Hepatocyte (in vitro differentiated cells): ENCODE data around the gene IFT27. TPM values are rescaled to one million over a fixed set of nuclear protein-coding genes. Genes with fewer than 3 reads are reported as not detected.

Source experiments
- DNase-seq: peaks from one replicate; pipeline ENCODE4 v3.0.0-alpha.2; 2016; ENCODE audit warnings: low spot score
- H2AFZ ChIP-seq: fragments of 200-600 bp; sonication (generic); 2 replicates; pipeline ENCODE4 v1.6.0; 2016; ENCODE audit warnings: antibody characterized with exemption, mild to moderate bottlenecking
- H3K27ac ChIP-seq: fragments of 200-600 bp; sonication (generic); 2 replicates; pipeline ENCODE4 v1.5.1; 2016; ENCODE audit warnings: mild to moderate bottlenecking
- H3K27me3 ChIP-seq: fragments of 200-600 bp; sonication (generic); 2 replicates; pipeline ENCODE4 v1.6.1; 2016
- H3K36me3 ChIP-seq: fragments of 200-600 bp; sonication (generic); replicated peaks from 2 replicates; pipeline ENCODE4 v1.5.1; 2016; ENCODE audit warnings: low read depth; ENCODE audit not compliant: insufficient read depth
- H3K4me1 ChIP-seq: fragments of 200-600 bp; sonication (generic); 2 replicates; pipeline ENCODE4 v1.5.1; 2016; ENCODE audit warnings: mild to moderate bottlenecking, moderate library complexity; ENCODE audit not compliant: insufficient read depth
- H3K4me2 ChIP-seq: fragments of 200-600 bp; sonication (generic); 2 replicates; pipeline ENCODE4 v1.6.0; 2016
- H3K4me3 ChIP-seq: fragments of 200-600 bp; sonication (generic); 2 replicates; pipeline ENCODE4 v1.5.1; 2016; ENCODE audit warnings: mild to moderate bottlenecking
- H3K79me2 ChIP-seq: fragments of 200-600 bp; sonication (generic); 2 replicates; pipeline ENCODE4 v1.6.0; 2017; ENCODE audit warnings: mild to moderate bottlenecking
- H3K9me2 ChIP-seq: fragments of 200-600 bp; sonication (generic); replicated peaks from 2 replicates; pipeline ENCODE4 v1.6.0; 2017; ENCODE audit warnings: mild to moderate bottlenecking; ENCODE audit not compliant: insufficient read depth
- H3K9me3 ChIP-seq: fragments of 200-600 bp; sonication (generic); 2 replicates; pipeline ENCODE4 v1.5.1; 2016; ENCODE audit warnings: low read depth, mild to moderate bottlenecking
- H4K20me1 ChIP-seq: fragments of 200-600 bp; sonication (generic); 2 replicates; pipeline ENCODE4 v1.6.0; 2016; ENCODE audit warnings: mild to moderate bottlenecking; ENCODE audit not compliant: insufficient read depth, poor library complexity, severe bottlenecking
- CTCF ChIP-seq: fragments of 200-600 bp; sonication (generic); IDR thresholded peaks from 2 replicates; pipeline ENCODE4 v1.5.1; 2016; ENCODE audit warnings: antibody characterized with exemption, mild to moderate bottlenecking; ENCODE audit not compliant: poor library complexity
- EZH2 ChIP-seq: fragments of 200-600 bp; sonication (generic); IDR thresholded peaks from 2 replicates; pipeline ENCODE4 v1.6.1; 2016; ENCODE audit warnings: antibody characterized with exemption, mild to moderate bottlenecking, borderline replicate concordance
- EZH2phosphoT487 ChIP-seq: fragments of 200-600 bp; sonication (generic); IDR thresholded peaks from one replicate; pipeline ENCODE4 v1.6.1; 2018; ENCODE audit warnings: antibody characterized with exemption, mild to moderate bottlenecking, low read depth, moderate library complexity; ENCODE audit not compliant: unreplicated experiment, severe bottlenecking
- WGBS: methylation state at CpG from one replicate; pipeline ENCODE4 v1.1.6; 2016; ENCODE audit warnings: low lambda C conversion rate; ENCODE audit errors: missing lambda C conversion rate; 5-methylcytosine and 5-hydroxymethylcytosine counted together
- polyA plus RNA-seq: library from polyadenylated mRNA; unstranded; fragments of >200 nt; fragmentation: Nextera tagmentation; extraction: Ambion mirVana; gene quantifications from 2 replicates; pipeline ENCODE4 v1.2.1, GENCODE V29; 2016
- total RNA-seq: library from RNA; depleted of rRNA; stranded (reverse); fragments of >200 nt; gene quantifications from 2 replicates; pipeline ENCODE4 v1.2.3, GENCODE V29; 2014

The IFT27 gene
- total and polyA plus RNA-seq, 2 experiments from 2014 or later, result 15.3 to 25.3 TPM

- no peaks in the 10 kb centered on the region for H4K20me1 ChIP-seq
- no peaks in the 10 kb centered on the region for H3K27me3 ChIP-seq
- peaks cover 5% of the 10 kb centered on the region for H3K79me2 ChIP-seq
- no peak for TF ChIP-seq EZH2phosphoT487
- no peak for TF ChIP-seq EZH2
- no peak for TF ChIP-seq CTCF
- no peak overlapping the region for H3K27ac ChIP-seq
- peak overlapping the region; percentile 70 for H3K4me2 ChIP-seq
- H3K36me3 ChIP-seq, result no peaks in the 10 kb centered on the region
- peaks cover 7% of the 10 kb centered on the region for H3K4me1 ChIP-seq
- DNase-seq, result no peak
- H3K4me3 ChIP-seq, result no peak overlapping the region
- no peaks in the 10 kb centered on the region for H3K9me2 ChIP-seq
- WGBS, result 70% methylated on average over 12 of the region's 12 CpGs
- peak overlapping the region; percentile 27 for H2AFZ ChIP-seq
- no peaks in the 10 kb centered on the region for H3K9me3 ChIP-seq
Measured at GRCh38 chr22:36776722-36777121, 803 bp upstream of the IFT27 start.

- Histone ChIP-seq H4K20me1 (no peaks in the 10 kb centered on the region), H3K4me1 (peaks cover 7% of the 10 kb centered on the region), H3K4me3 (peak overlapping the region; percentile 8), H3K79me2 (peaks cover 5% of the 10 kb centered on the region), H3K4me2 (peak overlapping the region; percentile 81), H3K27ac (peak overlapping the region; percentile 2), H3K9me3 (no peaks in the 10 kb centered on the region), H3K27me3 (no peaks in the 10 kb centered on the region), H3K36me3 (no peaks in the 10 kb centered on the region), H3K9me2 (no peaks in the 10 kb centered on the region), H2AFZ (peak overlapping the region; percentile 39)
- DNase-seq, result peak; percentile 55
- WGBS, result under 1% methylated on average over 10 of the region's 23 CpGs
- TF ChIP-seq EZH2 (no peak), CTCF (no peak), EZH2phosphoT487 (no peak)
Measured at GRCh38 chr22:36775586-36775963, 344 bp downstream of the IFT27 start.

GRCh38 chr22:36773935-36774334, 2.0 kb downstream of the IFT27 start:
- Histone ChIP-seq H3K27ac (no peak overlapping the region), H3K4me2 (no peak overlapping the region), H3K27me3 (no peaks in the 10 kb centered on the region), H4K20me1 (no peaks in the 10 kb centered on the region), H3K9me2 (no peaks in the 10 kb centered on the region), H3K36me3 (no peaks in the 10 kb centered on the region), H3K4me1 (peaks cover 7% of the 10 kb centered on the region), H3K9me3 (no peaks in the 10 kb centered on the region), H2AFZ (no peak overlapping the region), H3K4me3 (no peak overlapping the region), H3K79me2 (peaks cover 5% of the 10 kb centered on the region)
- WGBS, result 78% methylated on average over 3 of the region's 3 CpGs
- peak; percentile 37 for DNase-seq
- TF ChIP-seq EZH2phosphoT487 (no peak), CTCF (peak; percentile 47)

- Histone ChIP-seq H3K4me2 (no peak overlapping the region), H3K4me3 (no peak overlapping the region), H3K27ac (no peak overlapping the region), H3K9me2 (no peaks in the 10 kb centered on the region), H3K36me3 (no peaks in the 10 kb centered on the region), H3K4me1 (peaks cover 7% of the 10 kb centered on the region), H3K27me3 (no peaks in the 10 kb centered on the region), H3K9me3 (no peaks in the 10 kb centered on the region), H3K79me2 (peaks cover 5% of the 10 kb centered on the region), H4K20me1 (no peaks in the 10 kb centered on the region), H2AFZ (no peak overlapping the region)
- 91% methylated on average over 8 of the region's 8 CpGs for WGBS
- TF ChIP-seq EZH2 (no peak), CTCF (no peak), EZH2phosphoT487 (no peak)
- no peak for DNase-seq
Measured at GRCh38 chr22:36772451-36772850, 3.5 kb downstream of the IFT27 start.
